Brain pericyte (primary cell): Measurements from ENCODE around the gene CNIH3.
"Not testable (repeated sequence)": the region's sequence is repeated elsewhere in the genome, so short reads cannot be mapped to it uniquely, and the experiment has no call there.

Experiments used
- DNase-seq: peaks from one replicate; pipeline ENCODE4 v3.0.0-alpha.2; 2012; ENCODE audit warnings: low read depth, low spot score

CNIH3 gene

DNA sequence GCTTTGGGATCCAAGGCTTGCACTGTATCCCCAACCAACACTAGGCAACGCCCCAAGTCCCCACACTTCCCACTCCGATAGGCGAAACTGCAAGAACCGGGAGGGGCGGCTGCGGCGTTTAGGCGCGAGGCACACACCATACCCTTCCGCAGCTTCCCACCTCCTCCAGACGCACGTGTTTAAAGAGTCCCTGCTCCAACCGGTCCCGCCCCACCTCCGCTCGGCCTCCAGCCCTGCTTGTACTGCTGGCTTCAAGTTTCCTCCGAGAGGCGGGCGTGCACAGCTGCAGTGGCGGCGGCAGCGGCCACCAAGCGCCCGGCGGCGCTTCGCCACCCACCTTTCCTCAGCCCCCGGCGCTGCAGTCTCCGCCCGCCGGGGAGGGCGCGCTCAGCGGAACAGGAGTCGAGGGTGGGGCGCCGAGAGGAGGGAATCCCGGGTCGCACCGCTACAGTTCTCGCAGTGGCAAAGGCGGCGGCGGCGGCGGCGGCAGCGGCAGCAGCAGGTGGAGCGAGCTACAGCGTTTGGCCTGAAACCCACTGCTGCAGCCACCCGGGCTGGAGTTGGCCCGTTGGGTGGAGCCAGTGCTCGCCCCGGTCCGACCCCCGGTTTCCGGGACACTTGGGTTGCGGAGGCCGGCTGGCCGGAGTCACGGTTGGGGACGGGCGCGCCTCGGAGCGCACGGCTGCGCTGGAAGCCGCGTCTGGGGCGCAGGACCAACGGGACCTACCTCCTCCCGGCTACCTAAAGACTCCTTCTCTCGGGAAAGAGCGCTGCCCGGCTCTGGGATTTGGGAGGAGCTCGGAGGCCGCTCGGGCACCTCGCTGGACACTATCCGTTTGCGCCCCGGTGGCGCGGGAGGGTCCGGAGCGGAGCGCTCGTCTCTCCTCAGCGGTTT is at the start of gene CNIH3:
Gene CNIH3, plus strand, starts transcription at position 457 of the 895 bp plus-strand sequence. CDS start 858 bp downstream, outside the sequence.
- no peak for DNase-seq

DNA sequence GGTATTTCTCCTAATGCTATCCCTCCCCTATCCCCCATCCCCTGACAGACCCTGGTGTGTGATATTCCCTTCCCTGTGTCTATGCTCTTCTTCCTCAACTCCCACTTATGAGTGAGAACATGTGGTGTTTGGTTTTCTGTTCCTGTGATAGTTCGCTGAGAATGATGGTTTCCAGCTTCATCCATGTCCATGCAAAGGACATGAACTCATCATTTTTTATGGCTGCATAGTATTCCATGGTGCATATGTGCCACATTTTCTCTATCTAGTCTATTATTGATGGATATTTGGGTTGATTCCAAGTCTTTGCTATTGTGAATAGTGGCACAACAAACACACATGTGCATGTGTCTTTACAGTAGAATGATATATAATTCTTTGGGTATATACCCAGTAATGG is 49.6 kb upstream of the CNIH3 start:
- not testable (repeated sequence) for DNase-seq

DNA sequence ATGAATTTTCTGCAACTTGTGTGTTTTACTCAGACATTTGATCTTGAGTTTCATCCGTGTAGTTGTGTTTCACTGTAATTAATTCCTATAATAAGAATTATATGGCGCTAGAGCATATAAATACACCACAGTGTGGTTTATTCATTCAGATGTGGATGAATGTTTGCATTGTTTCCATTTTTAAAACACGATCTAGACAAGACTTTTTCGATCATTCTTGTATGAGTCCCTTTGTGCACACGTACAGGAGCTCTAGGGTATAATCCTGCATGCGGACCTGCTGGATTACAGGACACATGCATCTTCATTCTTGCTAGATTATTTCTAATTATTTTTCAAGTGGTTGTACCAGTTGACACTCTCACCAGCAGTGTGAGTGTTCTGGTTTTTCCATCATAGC is 46.8 kb upstream of the CNIH3 start:
- DNase-seq = no peak

DNA sequence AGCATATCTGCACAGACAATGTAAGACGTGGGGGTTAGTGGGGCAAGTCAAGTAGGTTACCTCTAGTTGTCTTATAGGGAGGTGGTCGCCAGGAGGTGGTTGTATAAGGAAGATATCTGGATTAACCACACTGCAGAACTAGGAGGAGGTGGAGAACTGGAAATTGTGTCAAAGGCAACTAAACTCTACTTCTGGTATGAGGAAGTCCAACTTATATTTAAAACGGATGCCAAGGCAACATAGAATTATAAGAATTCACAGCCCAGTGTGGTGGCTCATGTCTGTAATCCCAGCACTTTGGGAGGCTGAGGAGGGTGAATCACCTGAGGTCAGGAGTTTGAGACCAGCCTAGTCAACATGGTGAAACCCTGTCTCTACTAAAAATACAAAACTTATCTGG is 44.1 kb upstream of the CNIH3 start:
- DNase-seq = not testable (repeated sequence)

DNA sequence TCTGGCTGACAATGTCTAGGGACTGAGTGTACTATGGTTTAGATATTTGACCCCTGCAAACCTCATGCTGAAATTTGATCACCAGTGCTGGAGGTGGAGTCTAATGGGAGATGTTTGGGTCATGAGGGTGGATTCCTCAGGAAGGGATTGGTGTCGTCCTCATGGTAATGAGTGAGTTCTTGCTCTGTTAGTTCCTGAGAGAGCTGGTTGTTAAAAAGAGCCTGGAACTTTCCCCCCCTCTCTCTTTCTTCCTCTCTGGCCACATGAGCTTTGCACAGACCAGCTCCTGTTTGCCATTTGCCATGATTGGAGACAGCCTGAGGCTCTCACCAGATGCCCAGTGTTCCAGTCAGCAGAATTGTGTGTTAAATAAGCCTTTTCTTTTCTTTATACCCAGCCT is 36.6 kb upstream of the CNIH3 start:
- DNase-seq = no peak

DNA sequence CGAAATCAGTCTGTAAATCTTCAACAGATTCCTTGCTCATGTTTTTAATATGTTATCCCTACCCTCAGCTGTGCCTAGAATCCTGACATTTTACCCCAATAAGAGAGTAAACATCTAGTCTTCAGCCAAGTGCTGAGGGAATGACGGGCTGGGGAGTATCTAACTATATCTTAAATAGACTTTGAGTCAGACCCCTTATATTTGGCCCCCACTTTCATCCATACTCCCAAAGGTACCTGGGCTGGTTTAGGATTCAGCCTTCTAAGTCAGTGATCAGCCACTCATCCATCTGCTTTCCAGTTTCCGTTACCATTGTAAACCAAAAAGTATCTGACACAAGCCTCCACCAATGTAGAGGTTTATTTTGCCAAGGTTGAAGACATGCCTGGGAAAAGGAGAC is 36.1 kb upstream of the CNIH3 start:
- no peak for DNase-seq

DNA sequence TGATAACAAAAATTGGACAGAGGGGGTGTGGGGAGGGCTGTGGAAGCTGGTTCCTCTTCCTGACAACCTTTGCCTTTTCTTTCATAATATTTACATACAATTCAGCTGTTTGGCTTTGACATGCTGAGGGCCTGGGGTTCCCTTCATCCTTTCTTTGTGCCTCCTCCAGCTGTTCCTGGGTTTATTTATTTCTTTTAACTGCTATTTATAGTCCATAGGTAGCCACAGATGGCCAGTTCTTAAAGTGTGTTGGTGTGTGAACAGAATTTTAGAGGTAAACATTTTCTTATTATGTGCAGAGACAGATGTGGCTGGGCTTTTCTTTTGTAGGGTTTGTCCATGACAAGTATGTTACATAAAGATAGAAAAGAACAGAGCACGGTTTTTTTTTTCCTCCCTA is 34.1 kb upstream of the CNIH3 start:
- no peak for DNase-seq

DNA sequence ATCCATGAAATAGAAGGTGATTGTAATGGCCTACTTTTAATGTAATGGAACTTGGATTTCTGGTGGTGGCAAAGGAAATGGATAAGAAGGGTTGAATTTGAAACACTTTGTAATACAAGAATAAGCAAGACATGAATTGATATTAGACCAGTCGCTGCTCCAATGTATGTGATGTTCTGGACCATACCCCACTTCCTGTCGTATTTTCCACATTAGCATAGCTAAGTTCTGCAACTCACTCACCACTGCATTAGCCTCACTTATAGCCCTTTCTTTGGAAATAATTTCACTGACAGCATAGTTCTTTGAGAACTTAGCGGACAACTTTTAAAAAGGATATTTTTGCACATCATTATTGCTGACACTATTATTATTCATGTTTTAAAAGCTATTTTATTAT is 32.3 kb upstream of the CNIH3 start:
- no peak for DNase-seq

DNA sequence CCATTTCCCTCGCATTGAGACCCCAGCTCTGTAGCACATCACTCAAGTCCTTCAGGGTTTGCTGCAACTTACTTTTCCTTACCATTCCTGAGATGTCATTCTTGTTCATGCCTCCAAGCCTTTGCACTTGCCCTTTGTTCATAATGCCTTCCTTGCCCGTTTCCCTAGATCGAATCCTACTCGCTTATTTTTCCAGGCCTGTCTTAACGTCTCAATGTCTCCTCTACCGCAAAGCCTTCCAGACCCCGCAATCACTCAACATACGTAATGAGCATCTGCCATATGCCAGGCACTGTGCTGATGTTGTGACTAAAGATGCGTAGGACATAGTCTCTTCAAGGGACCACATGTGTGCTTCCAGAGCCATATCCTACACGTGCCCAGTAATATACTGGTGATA is 31.1 kb upstream of the CNIH3 start:
- no peak for DNase-seq

DNA sequence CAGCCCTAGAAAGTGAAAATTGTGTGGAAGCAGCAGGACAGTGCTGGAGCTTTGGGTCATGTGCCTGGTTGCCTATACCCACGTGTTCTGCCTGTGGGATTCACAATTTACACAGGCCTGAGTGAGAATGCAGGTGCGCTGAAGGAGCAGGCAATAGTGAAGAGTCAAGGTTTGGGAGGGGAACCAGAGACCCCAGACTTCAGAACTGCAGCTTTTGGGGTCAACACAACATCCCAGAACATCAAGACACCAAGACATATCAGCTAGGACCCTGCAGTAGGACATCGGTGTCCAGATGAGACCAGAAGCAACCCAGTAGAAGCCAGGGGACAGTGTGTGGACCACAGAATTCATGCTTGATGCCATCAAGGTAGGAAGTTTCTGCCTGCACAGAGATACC is 29.1 kb upstream of the CNIH3 start:
- DNase-seq = no peak

DNA sequence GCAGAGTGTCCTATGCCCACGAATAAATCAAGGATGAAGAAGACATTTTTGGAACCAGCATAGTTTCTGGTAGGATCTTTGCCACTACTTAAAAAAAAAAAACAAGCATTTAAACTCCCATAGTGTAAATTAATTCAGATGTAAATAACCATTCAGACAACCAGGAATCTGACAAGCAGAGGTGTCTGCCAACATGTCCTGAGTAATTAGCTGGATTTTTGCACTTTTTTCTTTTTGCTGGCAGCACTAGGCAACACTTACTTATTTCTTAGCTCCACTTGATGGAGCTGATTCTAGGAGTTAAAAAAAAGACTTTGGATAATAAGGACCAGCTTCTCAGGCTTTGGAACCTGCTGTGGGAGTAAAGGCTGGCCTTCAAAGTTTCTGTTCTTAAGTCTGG is 27.6 kb upstream of the CNIH3 start:
- no peak for DNase-seq

DNA sequence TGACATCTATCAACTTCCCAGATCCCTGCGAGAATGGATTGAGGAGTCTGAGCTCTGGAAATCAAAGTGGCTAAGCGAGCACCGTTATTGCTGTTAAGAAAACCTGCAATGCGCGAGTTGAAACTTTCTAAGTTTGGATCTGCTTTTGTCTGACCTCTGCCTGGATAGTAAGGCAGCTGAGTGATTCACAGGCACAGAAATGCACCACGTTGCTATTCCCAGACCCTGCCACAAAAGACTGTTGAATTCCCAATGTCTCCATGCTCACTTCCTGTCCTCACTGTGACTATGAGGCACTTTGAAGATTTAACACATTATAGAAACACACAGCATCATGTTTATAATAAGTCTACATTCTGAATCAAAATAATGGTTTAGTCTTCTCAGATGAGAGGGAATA is 27.1 kb upstream of the CNIH3 start:
- no peak for DNase-seq

DNA sequence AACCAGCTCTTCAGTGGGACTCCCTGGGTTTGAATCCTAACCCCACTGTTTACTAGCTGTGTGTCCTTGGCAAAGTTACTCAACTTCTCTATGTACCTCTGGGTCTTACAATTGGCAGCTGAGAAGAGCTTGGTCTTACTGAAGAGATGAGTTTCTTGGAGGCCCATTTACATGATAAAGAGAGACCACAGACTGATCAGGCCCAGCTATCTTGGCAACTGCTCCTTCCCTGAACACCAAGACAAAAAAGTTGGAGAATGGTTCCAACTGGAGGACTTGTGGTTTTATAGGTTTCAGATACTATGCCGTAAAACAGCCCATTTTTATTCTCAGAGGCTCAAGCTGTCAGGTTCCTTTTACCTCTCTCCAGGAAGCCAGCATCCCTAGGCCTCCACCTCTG is 24.8 kb upstream of the CNIH3 start:
- DNase-seq = no peak

DNA sequence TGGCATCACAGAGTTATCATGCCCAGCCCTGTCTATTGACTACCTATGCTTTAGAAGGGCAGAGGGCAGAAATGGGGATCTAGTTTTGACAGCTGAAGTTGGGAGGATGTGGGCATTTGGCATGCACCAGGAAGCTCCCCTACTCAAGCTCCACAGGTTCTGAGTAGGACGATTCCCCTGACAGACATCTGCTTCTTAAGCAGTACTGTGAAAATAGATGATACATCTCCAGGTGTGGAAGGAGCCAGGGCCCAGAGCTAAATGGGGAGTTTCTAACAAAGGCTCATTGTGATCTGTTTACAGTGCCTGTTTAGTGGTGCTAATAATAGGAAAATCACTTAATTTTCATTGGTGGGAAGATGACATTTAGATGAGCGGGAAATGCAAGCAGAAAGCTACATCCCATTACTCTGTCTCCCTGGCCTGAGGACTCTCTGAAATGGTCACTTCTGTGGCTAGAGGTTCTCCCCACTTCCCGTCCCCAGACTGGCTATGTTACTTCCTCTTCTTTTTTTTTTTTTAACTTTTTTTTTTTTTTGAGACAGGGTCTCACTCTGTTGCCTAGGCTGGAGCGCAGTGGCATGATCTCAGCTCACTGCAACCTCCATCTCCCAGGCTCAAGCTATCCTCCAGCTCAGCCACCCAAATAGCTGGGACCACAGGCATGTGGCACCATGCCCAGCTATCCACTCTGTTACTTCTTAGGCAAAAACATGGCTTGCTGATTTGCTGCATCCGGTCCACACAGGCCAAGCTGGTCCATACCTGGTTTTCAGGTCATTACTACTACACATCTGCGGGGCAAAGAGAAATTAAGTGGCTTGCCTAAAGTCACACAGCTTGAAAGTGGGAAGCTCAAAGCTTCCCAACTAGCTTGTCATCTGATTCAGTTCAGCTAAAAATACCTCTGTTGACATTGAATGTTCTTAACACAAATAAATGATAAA is 23.2 kb upstream of the CNIH3 start:
- DNase-seq = peak; percentile 55

DNA sequence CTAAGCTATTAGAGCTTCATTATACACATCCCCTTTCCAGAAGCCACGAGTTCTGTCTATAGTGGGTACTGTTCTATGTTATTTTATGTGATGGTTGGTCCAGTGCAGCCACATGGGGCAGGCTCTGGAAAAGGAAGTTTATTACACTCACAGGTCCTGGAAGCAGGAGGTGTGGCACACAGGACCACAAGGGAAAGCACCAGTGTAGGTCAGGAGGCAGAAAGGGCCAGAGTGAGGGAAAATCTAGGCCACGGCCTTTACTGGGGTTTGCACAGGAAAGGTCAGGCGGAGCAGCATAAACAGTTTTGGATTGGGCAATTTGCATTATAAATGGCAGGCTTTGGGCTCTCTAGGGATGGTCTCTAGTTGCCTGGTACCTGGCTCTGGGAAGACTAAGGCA is 21.8 kb upstream of the CNIH3 start:
- no peak for DNase-seq

DNA sequence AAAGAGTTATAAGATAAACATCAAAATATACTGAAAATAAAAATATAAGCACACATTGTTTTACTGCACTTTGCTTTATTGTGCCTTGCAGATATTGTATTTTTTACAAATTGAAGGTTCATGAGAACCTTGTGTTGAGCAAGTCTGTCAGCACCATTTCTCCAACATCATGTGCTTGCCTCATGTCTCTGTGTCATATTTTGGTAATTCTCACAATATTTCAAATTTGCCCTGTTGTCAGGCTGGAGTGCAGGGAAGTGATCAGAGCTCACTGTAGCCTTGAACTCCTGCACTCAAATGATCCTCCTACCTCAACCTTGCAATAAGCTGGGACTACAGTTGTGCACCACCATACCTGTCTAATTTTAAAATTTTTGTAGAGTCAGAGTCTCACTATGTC is 21.3 kb upstream of the CNIH3 start:
- no peak for DNase-seq

DNA sequence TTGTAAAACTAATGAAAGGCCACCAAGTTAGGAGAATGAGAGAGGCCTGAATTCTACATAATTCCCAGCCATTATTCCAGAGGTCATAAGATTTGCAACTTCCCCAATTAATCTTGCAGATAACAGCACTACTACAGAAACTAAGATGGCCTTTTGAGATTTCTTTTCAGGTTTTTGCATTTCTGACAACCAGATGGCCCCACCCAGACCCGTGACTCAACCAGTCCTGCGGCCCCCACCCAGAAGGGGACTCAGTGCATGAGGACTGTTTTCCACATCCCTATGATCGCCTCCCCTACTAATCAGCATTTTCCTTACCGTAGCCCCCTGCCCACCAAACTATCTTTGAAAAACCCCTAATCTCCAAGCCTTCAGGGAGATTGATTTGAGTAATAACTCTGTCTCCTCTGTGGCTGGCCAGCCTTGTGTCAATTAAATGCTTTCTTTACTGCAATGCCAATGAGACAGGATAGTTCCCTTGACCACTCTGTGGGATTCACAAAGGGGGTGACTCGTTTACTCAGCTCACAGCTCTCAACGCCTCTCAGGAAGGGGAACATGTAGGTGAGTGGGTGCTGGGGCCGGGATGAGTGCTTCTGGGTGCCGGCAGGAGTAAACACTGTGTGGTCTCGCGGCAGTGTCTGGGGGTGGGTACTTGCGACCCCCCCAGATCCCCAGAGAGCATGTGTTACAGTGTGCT is 10.5 kb upstream of the CNIH3 start:
- no peak for DNase-seq

DNA sequence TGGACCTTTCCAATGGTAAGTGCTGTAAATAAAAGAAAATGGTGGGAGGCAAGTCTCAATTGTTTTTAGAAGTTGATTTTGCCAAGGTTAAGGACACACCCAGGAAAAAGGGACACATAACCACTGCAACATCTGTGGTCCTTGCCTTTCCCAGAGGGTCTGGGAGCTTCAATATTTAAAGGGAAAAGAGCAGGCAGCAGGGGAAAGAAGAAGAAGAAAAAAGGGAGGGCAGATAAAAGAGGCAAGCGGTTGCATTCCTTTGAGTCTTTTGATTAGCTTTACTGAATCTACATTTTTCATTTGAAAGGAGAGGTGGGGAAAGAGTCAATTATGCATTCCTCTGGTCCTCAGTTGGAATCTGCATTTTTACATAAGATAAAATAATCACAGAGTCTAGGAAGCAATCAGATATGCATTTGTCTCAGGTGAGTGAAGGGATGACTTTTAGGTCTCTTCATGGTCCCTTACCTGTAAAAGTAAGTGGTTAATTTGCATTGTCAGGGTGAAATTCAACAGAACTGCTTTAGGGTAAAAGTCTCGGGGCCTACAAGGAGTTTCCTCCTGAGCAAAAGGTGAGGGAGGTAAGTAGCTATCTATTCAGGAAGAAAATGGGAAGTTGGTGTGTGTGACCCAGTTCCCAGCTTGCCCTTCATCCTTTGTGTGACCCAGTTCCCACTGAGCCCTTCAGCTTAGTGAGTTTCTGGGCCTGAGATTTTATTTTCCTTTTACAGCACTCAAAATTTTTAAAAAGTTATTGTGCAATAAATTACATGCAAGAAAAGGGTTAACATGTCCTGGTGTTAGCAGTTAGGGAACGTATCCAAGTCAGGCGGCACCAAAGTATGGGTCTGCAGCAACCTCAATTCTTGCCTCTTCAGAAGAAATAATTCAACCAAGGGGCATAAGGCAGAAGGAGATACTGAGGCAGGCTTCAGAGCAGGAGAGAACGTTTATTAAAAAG is 8.6 kb upstream of the CNIH3 start:
- no peak for DNase-seq

DNA sequence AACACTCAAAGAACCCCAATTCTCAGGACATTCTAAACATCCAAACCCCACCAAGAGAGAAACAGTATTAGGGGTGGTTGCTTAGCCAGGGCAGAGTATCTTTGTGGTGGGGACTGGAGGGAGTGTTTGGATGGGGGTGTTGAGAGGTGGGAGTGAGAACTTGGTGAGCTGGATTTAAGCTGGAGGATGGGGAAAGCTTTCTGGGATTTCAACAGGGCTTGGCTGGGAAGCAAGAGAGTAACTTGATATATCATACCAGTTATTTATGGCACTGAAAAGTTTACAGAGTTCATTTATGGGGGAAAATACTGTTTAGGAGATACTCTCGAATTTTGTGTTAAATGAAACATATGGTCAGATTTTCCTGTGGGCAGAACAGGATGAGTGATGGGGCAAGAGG is 6.8 kb upstream of the CNIH3 start:
- DNase-seq = no peak

DNA sequence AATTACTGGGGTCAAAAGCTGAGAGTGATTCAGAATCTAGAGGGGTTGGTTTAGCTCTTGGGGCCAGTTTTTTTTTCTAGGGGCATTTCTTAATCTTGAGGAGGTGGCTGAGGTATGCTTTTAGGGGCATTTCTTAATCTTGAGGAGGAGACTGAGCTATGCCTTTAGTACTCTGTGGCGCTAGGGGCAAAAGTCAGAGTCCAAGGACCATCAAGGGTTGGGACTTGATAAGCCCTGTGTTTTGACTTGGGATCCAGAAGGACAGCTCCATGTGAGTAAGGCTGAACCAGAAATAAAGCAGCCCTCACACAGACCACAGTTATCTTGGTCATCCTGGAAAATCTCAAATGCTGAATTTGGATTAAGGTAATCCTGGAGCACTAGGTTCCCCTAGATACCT is 3.9 kb upstream of the CNIH3 start:
- no peak for DNase-seq

DNA sequence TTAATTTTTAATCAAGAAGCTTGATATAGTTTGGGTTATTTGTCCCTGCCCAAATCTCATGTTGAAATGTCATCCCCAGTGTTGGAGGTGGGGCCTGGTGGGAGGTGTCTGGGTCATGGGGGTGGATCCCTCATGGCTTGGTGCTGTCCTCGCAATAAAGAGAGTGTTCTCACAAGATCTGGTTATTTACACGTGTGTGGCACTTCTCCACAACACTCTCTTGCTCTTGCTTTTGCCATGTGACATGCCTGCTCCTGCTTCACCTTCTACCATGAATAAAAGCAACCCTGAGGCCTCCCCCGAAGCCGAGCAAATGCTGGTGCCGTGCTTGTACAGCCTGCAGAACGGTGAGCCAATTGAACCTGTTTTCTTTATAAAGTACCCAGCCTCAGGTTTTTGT is 2.6 kb upstream of the CNIH3 start:
- DNase-seq = no peak
